Left hindlimb (tissue), 1 donor: ENCODE results near the gene TWF2.

Source experiments
- DNase-seq: peaks from one replicate; pipeline ENCODE4 v3.0.0-alpha.2; 2018

The TWF2 gene

GRCh38 chr3:52256622-52257021 lies 17.7 kb upstream of the TWF2 start:
- no peak for DNase-seq

GRCh38 chr3:52256159-52256558 lies 17.2 kb upstream of the TWF2 start:
- DNase-seq: no peak

GRCh38 chr3:52254608-52255007 lies 15.7 kb upstream of the TWF2 start:
- DNase-seq: no peak

- DNase-seq: no peak
These were observed 14.7 kb upstream of the TWF2 start for GRCh38 chr3:52253314-52254304.

GRCh38 chr3:52250122-52250521 lies 11.2 kb upstream of the TWF2 start:
- no peak for DNase-seq

- DNase-seq: no peak
These were observed 10.7 kb upstream of the TWF2 start for GRCh38 chr3:52249683-52250082.

- DNase-seq: no peak
These were observed 10.0 kb upstream of the TWF2 start for GRCh38 chr3:52248816-52249547.

- DNase-seq: no peak
These were observed 9.2 kb upstream of the TWF2 start for GRCh38 chr3:52248165-52248541.

GRCh38 chr3:52247409-52248164 lies 8.6 kb upstream of the TWF2 start:
- DNase-seq: no peak

- peak; percentile 35 for DNase-seq
These were observed 7.9 kb upstream of the TWF2 start for GRCh38 chr3:52246728-52247408.

GRCh38 chr3:52246264-52246620 lies 7.3 kb upstream of the TWF2 start:
- DNase-seq: no peak

- peak; percentile 62 for DNase-seq
These were observed 6.6 kb upstream of the TWF2 start, which contains the start of gene PPM1M for GRCh38 chr3:52245322-52246263. TSS of gene PPM1M (plus strand) at chr3:52245759. CDS start at chr3:52245825, 66 bp downstream.

- DNase-seq: no peak
These were observed 5.1 kb upstream of the TWF2 start for GRCh38 chr3:52243791-52244628.

GRCh38 chr3:52242039-52242438 lies 3.1 kb upstream of the TWF2 start:
- no peak for DNase-seq

- no peak for DNase-seq
These were observed 2.0 kb upstream of the TWF2 start for GRCh38 chr3:52240886-52241370.

- DNase-seq: peak; percentile 35
These were observed 1.3 kb upstream of the TWF2 start for GRCh38 chr3:52240059-52240885.

- peak; percentile 30 for DNase-seq
These were observed 681 bp downstream of the TWF2 start for GRCh38 chr3:52238193-52238760.

- DNase-seq: peak; percentile 69
These were observed 1.2 kb downstream of the TWF2 start for GRCh38 chr3:52237657-52238172.
